HG02623 (cell line): Measurements from ENCODE around the gene EVA1C.
"Not testable (repeated sequence)": the region's sequence is repeated elsewhere in the genome, so short reads cannot be mapped to it uniquely, and the experiment has no call there.

Experiments
- ATAC-seq: cut with Tn5 transposase; IDR thresholded peaks from one replicate; pipeline ENCODE4 v1.9.1; 2021; ENCODE audit warnings: moderate library complexity; ENCODE audit not compliant: unreplicated experiment

Gene EVA1C

DNA sequence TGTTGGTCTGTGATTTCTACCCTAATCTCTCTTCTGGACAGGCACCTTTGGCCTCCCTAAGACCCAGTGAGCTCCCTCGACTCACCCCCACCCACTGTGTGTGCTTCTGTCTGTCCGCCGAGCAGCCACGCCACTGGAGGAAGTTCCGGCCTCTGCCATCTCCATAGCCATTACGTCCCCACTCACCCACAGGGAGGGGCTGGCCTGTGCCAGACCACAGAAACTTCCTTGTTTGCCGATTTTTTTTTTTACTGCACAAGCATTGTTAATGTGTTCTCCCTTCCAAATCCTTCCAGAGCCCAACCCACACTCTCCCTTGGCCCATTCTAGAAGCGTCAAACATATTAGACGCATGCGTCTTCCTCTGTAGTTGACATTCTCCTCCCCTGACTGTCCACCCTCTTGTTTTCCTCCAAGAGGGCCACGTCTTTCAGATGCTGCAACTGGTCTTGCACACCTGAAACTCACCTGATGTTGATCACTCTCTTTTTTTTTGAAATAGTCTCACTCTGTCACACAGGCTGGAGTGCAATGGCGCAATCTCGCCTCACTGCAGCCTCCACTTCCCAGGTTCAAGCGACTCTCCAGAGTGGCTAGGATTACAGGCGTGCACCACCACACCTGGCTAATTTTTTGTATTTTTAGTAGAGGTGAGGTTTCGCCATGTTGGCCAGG is 72.3 kb downstream of the EVA1C start:
- no peak for ATAC-seq

DNA sequence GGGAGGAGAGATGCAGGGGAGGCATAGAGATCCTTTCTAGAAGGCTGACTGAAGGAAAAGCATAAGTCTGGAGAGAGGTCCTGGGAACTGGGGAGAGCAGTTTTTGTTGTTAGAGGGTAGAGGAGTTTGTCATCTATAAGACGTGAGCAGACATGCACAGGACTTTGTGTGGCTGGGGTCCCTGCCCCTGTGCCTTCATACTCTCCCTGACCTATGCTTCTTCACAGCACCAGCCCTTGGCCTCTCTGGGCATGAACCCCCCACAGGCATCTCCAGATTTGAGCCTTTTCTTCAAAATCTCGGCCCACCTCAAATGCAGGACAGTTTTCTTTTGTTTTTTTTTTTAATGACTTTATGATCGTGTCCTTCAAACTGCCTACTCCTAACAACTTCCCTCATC is 79.9 kb downstream of the EVA1C start:
- ATAC-seq = no peak

DNA sequence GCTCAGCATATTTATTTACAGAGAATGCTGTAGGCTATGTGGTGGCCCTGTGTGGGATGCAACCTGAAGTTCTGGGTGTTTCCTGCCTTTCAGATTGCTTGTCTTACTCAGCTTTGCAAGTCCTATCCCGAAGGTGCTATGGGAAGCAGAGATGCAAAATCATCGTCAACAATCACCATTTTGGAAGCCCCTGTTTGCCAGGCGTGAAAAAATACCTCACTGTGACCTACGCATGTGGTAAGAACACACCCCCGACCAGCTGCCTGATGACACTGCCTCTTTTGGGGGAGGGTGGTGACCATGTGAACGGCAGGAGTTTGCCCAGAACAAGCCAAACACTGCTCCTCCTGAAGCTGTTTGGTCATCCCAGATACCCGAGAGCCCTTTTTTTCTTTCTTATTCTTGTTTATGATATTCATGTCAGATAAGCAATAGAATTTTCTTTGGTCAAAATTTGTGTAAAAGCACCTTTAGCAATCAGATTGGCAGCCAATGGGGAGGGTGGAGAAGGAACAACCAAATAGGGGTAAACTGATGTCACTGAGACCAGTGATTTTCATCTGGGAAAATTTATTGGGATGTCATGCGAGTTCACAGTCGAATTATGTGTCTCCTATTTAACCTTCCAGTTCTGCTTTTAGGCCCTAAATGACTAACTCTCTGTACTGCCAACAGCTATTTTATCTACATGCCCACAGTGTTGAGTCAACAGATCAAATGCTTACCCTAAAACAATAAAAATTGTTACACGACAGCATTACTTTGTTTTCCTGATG is 82.6 kb downstream of the EVA1C start:
- ATAC-seq = no peak

DNA sequence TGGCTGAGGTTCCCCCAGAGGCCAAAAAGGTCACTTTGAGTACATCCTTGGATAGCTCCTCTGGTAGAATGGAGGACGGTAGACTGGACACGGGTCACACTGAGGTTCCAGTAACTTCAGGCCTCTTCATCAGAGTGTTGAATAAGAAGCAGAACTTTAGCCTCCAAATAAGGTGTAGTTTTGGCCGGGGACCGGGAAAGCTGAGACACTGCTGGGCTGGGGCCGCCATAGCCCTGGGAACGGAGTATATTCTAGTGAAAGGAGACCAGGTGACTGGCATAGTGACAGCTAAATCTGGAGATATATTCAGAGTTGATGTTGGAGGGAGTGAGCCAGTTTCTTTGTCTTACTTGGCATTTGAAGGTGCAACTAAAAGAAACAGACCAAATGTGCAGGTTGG is 84.1 kb downstream of the EVA1C start:
- no peak for ATAC-seq

DNA sequence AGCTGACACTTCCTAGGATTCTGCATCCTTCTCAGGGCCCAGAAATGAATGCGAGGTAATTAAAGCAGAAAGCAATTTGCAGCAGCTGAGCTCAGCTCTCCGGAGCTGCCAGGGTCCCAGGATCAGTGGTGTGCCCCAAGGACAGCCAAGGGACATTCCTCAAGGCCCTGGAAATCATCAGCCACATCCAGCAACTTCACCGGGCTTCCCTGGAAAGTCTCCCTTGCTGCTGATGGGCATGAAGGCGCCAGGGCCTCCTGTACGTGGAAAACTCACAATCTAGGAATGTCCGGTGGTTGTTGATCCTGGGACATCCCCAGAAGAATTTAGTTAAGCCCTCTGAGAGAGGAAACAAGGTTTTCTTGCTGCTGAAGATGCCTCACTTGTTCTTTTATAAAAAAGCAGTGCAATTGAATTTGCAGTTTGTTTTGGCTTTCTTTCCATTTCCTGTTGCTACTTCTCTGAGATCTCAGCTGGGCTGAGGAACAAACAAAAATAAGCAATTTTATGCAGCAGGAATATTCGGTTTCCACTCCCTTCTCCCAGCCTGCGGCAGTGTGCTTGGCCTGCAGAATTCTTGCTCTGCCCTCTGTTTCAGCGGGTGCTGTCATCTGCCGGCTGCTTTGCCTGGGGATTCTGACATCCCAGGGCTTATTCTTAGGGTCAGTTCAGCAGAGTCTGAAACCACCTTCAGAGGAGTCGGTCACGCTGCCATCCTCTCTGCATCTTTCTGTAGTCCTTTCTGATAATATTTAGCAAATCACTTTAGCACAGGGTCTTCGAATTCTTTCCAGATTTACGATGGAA is 86.9 kb downstream of the EVA1C start:
- ATAC-seq = no peak

DNA sequence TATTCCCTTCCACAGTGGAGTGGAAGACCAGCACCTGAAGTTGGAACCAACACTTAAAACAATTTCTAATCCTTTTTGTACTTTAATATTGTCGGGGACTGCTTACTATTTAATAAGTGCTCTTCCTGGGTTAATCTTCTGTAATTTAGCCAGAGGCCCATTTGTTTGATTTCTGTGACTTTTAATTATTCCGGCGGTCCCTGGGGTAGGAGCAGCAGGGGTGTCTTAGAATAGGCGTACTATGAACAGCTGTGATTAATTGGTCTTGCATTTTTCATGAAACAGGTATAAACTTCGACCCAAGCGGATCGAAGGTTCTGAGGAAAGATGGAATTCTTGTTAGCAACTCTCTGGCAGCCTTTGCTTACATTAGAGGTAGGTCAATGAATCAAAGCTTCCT is 91.1 kb downstream of the EVA1C start:
- ATAC-seq = not testable (repeated sequence)

DNA sequence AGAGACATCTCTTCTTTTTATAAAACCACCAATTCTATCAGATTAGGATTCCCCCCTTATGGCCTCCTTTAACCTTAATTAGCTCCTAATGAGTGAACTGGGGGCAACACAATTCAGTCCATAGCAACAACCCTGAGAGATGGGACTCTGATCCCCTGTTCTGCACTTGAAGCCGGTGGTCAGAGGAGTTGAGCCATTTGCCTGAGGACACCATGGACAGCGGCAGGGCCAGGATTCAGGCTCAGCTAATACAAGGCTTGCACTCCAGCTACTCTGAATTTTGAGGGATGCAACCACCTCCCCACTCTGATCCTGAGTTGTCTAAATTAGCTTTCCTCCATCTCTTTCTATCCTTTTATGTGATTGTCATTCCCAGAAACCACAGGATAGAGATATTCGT is 93.3 kb downstream of the EVA1C start:
- not testable (repeated sequence) for ATAC-seq

DNA sequence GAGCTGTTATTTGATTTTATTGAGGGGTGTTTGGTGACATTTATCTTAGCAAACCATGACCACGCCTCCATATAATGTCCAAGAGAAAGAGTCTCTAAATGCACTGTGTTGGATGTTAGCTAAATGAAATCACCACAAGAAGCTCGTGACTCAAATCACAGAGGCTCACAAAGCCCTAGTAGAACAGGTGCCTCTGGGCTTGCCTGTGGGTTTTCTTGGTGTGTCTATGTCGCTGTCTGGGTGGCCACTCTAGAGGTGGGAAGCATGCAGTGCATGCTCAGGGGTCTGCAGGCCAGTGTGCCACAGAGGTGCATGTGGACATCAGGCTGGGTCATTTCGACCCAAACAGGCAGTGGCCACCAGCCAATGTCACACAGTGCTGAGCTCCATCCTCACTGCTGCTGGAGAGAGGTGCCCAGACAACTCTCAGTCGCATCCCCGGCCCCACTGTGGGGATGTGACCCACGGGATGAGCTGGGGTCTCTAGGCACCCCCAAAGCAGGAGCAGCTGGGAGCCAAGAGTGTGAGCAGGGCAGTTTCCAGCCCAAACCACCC is 94.0 kb downstream of the EVA1C start:
- ATAC-seq = not testable (repeated sequence)

DNA sequence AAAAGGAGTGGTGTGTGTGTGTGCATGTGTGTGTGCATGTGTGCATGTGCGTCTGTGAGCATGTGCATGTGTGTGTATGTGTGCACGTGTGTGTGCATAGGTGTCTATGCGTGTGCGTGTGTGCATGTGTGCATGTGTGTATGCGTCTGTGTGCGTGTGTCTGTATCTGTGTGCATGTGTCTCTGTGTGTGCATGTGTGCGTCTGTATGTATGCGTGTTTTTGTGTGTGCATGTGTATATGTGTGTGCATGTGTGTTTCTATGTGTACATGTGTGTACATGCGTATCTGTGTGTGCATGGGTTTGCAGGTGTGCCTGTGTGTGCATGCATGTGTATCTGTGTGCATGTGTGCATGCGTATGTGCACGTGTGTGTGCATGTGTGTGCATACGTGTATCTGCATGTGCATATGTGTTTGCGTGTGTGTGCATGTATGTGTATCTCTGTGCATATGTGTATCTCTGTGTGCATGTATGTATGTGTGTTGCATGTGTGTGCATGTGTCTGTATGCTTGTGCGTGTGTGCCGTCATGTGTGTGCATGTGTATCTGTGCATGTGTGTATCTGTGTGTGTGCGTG is 94.9 kb downstream of the EVA1C start:
- no peak for ATAC-seq

DNA sequence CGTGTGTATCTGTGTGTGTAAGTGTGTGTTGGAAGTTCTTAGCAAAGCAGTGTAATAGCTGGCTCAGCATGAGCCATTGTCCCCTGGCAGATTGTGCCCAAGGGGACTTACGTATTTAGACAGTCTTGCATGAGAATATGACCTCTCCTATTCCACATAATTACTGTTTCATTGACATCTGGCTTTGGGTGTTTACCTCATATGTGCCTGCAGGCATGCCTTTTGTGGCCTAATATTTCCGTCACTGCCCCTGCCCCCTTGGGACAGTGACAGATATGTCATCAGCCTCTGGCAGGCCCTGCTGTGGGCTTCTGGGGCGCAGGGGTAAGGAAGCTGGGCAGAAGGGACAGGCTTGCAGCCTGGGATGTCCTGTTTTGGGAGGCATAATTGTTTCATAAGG is 95.5 kb downstream of the EVA1C start:
- not testable (repeated sequence) for ATAC-seq

DNA sequence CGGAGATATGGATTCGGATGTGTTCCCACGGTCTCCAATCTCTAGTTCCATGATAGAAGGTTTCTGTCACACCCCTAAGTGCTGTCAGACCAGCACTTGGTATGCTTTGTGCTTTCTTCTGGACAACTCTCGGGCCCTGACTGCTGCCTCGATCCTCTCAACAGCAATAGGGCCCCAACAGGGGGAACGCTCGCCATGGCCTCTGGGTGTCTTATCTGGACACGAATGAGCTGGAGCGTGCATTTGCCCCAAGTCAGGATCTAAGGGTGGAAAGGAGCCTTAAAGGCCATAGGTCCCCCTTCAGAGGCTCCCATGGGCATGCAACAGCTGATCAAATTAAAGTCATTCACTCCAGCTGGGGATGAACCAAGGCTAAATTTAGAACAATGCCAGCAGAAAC is 96.1 kb downstream of the EVA1C start:
- no peak for ATAC-seq

DNA sequence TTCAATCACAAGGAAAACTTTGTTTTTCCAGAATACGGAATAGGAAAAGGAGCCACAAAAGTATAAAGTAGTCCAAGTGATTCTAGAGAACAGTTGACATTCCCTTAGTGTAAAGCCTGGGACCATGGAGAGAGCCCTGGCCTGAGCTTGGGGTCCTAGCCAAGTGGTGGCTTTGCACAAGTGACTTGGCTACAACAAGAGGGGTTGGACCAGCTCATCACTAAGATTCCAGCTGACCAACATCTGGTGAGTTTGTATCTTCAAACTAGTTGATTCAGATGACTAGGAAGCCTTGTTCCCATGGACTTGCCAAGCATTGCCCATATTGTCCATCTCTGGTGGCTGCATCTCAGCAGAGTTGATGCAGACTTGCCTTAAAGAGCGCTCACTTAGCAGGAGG is 96.5 kb downstream of the EVA1C start:
- ATAC-seq = not testable (repeated sequence)

DNA sequence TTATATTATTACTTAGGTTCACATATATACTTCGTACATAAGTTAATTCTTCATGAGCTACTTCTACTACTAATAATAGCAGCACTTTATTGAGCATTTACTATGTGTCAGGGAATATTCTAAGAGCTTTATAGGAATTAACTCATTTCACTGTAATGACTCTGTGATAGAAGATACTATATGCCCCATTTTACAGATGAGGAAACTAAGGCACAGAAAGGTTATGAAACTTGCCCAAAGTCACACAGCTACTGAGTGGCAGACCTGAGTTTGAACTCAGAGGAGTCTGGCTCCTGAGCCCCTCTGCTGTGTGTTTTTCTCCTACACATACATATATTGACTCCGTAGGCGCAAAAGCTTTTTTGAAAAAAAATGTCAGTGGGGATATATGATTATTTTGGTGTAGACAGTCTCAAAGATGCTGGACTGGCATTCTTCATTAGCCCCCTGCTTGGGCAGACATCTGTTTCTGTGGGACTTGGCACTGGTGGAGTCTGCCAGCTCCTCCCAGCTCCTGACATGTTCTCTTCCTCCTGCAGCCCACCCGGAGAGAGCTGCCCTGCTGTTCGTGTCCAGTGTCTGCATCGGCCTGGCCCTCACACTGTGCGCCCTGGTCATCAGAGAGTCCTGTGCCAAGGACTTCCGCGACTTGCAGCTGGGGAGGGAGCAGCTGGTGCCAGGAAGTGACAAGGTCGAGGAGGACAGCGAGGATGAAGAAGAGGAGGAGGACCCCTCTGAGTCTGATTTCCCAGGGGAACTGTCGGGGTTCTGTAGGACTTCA is 102.0 kb downstream of the EVA1C start:
- ATAC-seq = no peak

DNA sequence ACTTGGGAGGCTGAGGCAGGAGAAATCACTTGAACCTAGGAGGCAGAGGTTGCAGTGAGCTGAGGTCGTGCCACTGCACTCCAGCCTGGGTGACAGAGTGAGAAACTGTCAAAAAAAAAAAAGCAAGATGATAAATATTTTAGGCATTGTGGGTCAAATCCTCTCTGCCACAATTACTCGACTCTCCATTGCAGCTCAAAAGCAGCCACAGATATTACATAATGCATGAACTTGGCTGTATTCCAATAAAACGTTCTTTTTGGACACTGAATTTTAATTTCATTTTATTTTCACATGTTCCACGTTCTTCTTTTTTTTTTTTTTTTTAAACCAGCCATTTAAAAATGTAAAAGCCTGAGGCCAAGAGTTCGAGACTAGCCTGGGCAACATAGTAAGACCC is 103.4 kb downstream of the EVA1C start:
- no peak for ATAC-seq

DNA sequence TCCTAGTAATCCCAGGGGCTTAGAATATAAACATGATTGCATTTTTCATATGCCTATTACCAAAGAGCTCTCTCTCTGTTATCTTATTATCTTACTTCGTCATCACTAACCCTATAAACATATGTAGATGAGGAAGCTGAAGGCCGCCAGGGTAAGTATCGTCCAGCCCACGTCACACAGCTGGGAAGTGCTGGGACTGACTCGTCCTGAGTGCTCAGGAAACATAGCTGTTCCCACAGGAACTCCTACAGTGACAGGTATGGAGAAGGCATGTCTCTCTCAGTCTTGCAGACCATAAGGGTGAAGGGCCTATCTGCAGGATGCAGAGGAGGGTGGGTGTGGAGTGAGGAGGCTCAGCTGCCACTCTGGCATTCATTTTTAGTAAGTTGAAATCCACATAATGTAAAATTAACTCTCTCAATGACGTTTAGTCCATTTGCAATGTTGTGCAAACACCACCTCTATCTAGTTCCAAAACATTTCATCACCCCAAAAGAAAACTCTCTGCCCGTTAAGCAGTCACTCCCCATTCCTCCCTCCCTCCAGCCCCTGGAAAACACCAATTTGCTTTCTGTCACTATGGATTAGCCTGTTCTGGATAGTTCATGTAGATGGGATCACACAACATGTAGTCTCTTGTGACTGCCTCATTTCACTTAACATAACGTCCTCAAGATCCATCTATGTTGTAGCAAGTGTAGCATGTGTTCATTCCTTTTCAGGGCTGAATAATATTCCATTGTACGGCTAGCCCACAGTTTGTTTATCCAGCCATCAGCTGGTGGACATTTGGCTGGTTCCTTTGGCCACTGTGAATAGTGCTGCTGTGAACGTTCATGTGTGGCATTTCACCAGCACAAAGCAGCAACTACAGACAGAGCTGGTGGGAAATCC is 104.5 kb downstream of the EVA1C start:
- ATAC-seq = no peak

DNA sequence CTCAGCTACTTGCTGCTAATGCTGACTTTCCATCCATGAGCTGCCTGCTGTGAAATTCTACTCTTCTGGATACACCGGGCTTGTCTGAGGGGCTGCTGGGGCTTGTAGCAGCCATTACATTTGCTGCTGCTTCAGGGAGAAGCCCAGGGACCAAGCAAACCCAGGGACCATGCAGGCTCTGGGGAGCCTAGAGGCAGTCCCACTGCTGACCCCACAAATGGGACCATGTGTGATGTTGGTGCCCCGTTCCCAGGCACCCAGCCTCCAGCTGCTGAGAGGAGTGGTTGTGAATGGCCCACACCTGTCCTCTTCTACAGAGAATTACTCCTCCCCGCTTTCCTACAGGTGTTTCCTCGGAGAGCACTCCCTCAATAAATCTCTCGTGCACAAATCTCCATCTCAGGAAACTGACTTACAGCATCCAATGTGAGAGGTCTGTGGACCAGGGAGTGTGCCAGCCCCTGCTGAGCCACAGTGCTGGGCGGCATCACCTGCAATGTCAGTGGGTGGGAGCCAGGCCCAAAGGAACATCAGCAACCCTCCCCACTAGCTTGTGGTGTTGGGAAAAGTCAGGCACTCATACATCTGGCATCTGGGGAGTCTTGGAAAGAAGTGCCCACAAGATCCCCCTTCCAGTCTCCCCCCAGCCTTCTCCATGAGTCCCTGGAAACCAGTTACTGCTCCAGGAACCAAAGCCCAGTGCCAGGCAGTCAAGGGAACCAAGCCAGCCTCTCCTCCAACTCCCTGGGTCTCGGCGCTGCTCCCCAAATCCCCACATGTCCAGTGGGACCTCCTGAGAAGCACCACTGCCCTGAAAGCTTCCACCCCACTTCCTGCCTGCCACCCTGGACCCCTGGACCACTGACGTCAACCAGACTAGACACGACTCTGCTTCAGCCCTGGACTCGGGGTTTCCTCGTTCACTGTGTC is 107.7 kb downstream of the EVA1C start:
- no peak for ATAC-seq

DNA sequence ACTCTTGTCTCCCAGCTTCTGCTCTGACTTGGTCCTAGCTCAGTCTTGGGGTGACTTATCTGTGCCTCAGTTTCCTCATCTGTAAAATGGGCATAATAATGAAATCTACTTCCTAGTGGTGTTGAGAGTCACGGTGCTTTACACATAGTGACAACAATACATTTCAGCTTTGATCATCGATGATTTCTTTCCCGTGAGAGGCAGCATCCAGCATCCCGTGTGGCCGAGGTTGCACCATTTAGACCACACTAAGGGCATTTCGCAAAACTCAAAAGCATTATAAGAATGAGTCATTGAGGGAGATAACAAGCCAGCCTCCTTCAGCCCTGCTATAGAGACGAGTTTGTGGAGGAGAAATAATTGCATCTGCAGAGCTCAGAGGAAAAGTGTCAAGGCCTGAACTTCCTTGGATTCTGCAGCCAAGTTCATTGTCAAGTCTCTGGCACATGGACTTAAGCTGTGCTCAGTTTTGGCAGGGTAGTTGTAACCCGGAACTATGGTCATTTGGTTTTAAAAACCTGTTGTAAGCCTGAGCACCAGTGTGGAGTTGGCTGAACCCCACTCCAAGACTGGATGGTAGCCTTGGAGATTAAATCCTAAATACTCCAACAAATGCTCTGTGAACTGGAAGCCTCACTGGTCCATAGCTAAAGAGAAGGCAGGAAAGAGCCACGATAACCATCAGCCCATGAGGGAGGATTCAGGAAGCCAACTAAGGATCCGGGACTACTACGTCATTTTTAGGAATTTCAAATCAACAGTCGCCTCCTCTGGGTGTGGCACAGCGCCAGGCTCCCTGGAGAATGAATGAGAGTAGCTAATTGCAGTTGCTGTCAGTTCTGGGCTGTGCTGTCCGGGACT is 108.6 kb downstream of the EVA1C start:
- ATAC-seq = no peak
